Esophagus mucosa (tissue), 1 donor: ENCODE measurements around the gene FGA. TPM values are rescaled to one million over a fixed set of nuclear protein-coding genes. Genes with fewer than 3 reads are reported as not detected.
"Not testable (repeated sequence)": the region's sequence is repeated elsewhere in the genome, so short reads cannot be mapped to it uniquely, and the experiment has no call there.

Experiments
- ATAC-seq: fragments of 200-7000 bp; cut with Tn5 transposase; one replicate; pipeline ENCODE4 v1.9.1; 2020
- total RNA-seq: library from RNA; stranded (reverse); gene quantifications from one replicate; pipeline ENCODE4 v1.2.4, GENCODE V29; 2023
- donor health status: DM: yes; HTN: yes; CAD: no.

FGA gene
- total RNA-seq, 1 donor from 2014 or later: 0.64 TPM

DNA sequence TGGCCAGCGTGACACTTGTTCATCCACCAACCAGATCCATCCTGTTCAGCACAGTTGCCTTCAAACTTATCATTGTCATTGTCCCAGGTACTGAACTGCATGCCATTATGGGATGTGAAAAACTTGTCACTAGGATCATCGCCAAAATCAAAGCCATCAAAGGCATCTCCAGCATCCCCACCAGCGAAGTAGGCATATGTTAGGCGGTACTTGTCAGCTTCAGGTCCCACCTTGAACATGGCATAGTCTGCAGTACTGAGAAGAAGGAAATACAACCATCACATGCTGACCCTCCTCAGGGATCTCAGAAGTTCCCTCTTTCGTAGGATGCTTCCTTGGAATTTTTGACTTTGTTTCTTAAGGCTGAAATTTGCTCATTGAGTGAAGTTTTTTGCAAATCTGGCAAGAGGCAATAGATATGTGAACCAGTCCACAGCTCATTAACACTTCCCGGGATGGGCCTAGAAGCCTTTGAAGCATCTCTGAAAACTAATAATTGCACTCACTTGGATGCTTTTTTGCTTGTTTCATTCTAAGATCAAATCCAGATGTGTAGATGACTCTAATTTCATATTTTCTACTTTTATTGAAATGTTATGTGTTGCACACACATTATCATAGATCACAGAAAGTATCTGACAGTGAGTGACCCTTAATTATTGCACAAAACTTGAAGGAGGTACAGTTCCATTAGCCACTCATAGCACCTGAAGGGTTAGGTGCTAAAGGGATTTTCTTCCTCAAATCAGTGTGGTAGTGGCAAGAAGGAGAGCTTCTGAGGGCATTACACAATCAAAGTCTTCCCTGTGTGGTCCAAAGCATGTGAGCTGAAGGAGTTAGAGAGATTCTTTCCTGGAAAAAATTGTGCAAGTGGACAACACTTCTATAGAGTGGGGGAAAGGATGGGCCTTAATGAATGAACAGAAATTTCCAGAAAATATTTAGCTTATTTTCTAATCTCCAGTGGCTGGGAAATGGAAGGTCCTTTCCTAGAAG, 16.5 kb upstream of the FGA start:
- no peak for ATAC-seq

DNA sequence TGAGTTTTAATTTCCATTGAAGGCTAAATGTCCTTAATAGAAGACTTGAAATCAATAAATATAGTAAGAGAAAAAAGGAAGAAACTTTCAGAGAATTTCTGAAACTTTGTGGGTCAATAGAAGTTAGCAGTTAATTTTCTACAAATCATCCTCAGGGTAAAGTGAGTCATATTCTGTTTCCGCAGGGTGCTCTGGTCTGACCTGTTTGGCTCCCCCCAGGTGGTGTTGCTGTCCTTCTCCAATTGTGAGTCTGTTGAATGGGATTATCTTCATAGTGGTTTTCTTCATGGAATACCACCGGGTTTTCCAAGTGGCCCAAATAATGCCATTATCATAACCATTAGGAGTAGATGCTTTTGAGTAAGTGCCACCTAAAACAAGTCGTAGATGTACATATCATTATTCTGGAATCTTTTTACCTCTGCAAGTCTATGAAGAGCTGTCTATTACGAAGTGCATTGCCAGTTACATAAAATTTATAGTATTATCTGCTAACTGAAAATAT, 14.2 kb upstream of the FGA start:
- no peak for ATAC-seq

DNA sequence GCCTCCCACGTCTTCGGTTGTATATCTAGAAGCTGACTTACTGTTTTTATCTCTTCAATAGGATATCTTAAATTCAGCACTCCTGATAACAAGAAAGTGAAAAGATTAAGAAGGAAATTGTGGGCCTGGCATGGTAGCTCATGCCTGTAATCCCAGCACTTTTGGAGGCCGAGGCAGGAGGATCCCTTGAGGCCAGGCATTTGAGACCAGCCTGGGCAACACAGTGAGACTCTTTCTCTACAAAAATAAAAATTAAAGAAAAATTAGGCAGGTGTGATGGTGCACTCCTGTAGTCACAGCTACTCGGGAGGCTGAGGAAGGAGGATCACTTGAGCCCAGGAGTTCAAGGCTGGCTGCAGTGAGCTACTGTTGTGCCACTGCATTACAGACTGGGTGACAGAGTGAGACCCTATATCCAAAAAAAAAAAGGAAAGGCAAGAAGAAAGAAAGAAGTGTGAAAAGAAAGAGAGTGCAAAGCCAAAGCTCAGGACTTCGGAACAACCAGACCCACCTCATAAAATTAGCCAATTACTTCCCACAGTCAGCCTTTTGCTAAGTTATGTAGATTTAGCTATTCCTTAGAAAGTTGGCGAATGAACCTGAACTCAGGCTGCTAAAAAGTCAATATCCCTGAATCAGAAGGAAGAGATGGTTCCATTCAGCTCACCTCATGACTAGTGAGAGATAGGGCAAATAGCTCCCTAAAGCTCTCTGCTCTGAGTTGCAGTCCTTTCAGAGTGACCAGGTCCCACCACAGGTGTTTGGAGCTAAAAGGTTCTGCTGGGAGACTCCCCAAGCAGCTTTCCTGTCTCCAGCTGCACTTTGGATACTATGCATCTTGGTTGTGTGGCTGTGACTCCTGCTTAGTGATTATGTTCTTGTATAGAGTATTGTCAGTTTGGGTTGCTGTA, 12.7 kb upstream of the FGA start:
- ATAC-seq: no peak

DNA sequence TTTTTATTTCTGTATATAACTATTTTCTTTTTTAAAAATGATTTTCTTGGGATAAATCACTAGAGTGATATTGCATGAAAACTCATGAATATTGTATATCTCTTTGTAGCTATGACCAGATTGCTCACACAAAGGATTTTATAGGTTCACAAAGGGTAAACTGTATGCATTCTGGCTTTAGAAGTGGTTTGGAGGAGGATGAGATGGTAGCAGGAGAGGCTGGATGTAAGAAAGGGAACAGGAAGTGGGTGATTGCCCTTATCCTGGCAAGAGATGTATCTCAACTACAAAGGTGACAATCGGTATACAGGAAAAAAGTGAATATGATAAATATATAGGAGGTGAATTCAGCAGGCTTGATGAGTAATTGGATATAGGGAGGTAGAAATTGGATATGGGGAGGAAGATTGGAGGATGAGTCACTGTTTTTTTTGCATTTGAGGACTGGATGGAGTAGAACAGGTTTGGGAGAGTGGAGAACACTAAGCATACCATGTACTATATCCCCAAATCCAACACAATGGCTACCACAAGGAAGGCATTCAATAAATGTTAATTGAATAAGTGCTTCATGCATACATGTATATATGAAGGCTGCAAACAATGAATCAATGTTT, 12.0 kb upstream of the FGA start:
- no peak for ATAC-seq

DNA sequence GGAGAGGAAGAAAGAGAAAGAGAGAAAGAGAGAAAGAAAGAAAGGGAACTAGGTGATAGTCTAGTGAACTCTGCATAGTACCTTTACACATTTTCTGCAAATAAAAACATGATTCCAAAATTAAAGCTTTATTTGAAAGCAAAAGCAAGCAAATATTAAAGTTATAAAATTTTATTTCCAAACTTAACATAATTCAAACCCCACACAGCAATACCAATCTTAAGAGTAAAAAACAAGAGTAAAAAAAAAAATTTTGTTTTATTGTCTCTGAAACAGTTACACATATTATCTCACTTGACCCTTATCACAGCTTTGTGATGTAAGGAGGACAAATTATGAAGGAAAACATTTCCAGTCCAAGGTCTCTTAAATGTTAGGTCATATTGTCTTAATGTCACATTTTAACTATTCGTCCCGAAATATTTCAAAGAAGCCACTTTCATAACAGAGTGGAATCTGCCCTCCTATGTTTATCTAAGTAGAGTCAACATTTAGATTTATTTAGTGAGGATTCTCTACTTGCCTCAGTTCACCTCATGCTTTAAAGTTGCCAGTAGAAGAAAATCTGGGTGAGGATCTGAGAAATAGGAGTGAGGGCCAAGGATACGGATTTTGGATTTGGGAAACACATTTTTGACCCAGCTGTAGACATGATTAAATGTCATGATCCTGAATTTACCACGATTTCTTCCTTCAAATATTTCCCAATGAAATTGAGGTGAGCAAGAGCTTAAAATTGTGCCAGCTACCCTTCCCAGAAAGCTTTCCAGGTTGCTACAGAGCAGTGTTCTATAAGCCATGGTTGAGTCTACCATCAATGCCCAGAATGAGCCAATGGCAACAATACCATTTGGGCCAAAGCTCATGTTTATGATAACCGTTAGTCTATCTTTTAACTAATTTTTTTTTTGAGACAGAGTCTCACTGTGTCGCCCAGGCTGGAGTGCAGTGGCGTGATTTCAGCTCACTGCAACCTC, 7.5 kb upstream of the FGA start:
- ATAC-seq: no peak

DNA sequence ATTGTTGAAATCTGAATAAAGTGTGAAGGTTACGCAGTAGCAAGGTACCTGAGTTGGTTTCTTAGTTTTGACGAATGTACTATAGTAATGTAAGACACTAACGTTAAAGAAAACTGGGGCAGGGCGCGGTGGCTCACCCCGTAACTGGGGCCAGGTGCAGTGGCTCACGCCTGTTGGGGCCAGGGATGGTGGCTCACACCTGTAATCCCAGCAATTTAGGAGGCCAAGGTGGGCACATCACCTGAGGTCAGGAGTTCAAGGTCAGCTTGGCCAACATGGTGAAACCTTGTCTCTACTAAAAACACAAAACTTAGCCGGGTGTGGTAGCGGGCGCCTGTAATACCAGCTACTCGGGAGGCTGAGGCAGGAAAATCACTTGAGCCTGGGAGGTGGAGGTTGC, 6.7 kb upstream of the FGA start:
- ATAC-seq: not testable (repeated sequence)

DNA sequence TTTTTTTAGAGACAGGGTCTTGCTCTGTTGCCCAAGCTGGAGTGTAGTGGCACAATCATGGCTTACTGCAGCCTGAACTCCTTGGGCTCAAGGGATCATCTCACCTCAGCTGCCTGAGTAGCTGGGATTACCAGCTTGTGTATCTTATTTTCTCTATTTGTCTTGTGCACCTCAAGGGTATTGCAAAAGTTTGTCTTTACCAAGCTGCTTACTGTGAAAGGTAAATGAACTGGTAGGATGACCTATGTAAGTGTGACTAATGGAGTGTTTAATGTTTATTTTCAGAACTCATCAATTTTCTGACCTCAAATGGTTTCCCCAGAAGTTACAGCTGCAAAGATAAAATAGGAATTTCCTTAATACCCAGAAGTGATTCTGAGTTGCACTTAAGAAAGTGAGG, 5.3 kb upstream of the FGA start:
- no peak for ATAC-seq

DNA sequence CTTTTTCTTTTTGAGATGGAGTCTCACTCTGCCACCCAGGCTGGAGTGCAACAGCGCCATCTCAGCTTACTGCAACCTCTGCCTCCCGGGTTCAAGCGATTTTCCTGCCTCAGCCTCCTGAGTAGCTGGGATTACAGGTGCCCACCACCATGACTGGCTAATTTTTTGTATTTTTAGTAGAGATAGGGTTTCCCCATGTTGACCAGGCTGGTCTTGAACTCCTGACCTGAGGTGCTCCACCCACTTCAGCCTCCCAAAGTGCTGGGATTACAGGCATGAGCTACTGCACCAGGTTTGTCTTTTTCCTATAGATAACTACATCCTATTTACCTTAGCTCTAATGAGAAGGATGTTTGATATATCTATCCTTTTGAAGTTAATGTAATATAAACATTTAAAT, 3.8 kb upstream of the FGA start:
- not testable (repeated sequence) for ATAC-seq

DNA sequence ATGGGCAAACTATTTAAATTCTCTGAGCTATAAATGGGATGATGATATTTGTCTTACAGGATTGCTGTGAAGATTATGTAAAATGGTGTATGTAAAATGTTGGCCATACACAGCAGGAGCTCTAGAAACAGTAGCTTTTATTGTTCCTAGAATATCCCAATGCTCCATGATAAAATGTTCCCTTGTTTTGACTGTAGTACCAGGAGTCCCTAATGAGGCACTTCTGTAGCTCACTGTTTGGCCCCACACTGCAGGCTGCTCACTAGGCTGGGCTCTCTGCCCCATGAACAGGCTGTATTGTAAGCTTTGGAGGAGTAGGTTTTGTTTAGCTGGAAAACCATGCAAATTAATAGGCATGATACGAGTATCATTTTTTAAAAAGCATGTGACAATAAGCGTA, 3.3 kb upstream of the FGA start:
- no peak for ATAC-seq

DNA sequence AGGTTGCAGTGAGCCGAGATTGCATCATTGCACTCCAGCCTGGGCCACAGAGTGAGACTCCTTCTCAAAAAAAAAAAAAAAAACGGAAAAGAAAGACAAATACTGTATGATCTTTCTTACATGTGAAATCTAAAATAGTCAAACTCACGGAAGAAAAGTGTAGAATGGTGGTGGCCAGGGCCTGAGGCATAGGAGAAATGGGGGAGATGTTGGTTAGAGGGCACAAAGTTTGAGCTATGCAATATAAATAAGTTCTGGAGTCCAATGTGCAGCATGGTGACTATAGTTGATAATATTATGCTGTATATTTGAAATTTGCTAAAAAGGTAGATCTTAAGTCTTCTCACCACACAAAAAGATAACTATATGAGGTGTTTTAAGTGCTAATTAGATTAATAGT, 1.3 kb upstream of the FGA start:
- ATAC-seq: no peak

DNA sequence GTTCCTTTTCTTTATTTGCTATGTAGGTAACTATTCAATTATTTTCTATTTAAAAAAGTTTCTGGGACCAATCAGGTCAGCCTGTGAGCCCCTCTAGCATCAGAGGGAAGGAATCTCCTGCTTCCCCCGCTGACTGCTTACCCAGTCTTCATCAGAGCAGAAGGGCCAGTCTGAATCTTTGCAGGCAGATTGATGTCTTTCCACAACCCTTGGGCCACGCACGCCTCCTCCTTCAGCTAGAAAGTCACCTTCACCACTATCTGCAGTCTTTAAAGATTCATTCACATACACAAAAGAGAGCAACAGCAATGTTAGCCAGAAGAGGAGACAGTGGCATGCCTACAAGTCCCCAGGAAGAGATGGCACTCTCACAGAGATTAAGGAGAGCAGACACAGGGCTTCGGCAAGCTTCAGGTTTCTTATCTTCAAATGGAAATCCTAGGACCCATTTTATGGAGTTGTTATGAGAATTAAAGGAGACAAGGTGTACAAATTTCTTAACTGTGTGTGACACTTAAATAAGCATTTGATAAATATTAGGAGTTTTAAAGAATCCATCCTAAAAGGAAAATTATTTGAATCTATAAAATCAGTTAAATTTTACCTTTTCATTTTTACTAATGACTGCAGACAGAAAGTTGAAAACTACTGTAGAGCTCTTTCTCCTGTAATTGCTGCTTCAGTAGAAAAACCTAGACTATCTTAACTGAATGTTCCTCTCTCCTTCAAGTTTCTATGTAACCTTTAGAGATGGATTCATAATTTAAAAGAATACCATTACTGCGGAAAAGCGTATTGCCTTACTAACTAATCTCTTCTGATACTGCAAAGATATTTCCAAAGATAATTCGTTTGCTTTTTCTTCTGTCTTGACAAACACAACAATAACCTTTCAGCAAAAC, 995 bp downstream of the FGA start:
- no peak for ATAC-seq

DNA sequence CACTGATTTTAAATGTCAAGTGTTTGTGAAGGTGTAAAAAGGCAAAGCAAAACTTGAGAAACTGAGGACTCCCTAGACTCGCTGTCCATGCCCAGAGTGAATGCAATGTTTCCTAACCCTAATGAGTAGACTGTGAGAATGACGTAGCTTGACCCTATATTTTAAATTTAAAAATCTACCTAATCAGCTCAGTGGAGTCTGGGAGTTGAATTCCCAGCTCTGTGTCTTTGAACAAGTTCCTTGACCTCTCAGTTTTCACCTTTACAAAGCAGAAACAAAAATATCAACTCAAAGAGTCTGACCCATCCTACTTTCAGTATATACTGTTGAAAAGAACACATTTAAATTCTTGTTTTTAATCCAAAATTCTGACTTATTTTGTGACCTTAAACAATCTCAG, 2.3 kb downstream of the FGA start:
- no peak for ATAC-seq

DNA sequence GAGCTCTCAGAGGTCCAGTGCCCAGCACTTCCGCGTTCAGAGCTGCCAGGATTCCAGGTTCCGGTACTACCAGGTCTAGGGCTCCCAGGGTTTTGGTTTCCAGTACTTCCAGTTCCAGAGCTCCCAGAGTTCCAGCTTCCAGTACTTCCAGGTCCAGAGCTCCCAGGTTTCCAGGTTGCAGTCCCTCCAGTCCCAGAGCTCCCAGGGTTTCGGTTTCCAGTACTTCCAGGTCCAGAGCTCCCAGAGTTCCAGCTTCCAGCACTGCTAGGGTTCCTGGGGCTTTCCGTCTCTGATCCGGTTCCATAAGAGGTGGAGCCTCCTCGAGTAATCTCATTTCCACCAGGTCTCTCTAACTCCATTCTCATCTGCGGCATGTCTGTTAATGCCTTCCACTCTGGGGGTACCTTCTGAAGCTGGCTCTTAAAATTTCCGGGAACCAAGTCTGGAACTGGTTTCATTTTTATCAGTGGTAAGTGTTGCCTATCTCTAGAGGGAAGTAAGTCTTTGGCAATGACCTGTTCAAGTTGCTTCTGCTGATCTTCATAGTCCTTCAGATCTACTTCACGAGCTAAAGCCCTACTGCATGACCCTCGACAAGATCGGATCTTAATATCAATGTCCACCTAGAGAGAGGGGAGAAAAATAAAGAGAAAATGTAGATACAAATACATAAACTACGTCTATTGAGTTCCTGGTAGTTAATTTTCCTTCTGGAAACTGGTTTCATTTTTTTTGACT, 4.1 kb downstream of the FGA start:
- ATAC-seq: no peak

DNA sequence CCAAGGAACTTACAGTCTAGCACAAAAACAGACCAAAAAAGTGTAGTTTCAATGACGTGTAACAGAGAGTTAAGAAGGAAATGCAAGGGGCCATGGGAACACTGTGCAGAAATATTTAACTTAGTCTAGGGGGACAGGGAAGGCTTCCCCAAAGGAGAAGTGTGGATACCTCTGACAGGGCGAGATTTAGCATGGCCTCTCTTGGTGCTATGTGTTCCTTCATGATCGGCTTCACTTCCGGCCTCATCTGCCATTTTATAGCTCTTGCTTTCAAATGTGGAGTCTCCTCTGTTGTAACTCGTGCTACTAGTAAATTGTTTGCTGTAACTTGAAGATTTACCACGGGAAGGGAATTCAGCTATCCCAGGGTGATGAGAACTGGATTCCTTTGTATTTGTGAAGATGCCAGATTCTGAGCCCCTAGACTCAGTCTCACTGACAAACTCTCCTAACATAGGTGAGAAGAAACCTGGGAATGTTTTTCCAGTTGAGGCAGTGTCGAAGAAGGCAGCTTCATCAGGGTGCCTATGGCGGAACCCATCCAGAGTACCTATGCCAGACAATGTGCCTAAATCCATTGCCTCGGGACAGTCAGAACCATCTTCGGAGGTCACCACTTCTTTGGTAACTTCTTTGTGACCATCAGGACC, 5.0 kb downstream of the FGA start:
- ATAC-seq: no peak

DNA sequence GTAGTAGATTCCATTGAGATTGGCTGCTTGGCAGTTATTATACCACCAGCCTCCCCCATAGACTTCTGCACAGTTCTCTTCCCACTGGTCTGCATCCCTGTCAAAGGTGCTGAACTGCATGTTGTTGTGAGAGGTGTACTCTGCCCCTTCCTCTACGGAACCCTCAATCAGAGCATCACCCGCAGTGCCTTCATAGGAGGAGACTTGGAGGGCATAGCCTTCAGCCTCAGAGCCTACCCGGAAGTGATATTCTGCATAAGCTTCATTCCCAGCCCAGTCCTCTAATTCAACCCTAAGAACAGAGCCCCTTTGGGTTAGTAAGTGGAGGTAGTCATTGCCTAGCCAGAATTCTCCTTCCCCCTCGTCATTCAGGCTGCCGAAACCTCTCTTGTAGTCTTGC, 6.3 kb downstream of the FGA start:
- ATAC-seq: no peak

DNA sequence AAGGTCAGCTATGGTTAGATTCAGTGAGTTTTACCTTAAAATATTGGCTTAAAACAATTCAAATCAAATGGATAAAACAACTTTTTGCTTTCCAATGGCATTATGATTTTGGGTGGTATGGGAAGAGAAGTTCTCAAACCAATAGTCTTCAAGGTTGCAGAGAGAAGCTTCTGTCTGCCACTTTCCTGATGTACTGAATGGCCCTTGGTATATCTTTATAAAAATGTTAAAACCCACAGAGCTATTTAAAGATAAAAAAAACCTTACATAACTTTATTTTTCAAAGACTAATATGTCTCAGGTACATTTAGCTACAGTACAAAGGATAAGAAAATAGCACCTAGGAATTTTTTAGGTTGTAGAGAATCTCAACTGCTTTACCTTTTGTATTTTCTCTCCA, 6.9 kb downstream of the FGA start:
- no peak for ATAC-seq

DNA sequence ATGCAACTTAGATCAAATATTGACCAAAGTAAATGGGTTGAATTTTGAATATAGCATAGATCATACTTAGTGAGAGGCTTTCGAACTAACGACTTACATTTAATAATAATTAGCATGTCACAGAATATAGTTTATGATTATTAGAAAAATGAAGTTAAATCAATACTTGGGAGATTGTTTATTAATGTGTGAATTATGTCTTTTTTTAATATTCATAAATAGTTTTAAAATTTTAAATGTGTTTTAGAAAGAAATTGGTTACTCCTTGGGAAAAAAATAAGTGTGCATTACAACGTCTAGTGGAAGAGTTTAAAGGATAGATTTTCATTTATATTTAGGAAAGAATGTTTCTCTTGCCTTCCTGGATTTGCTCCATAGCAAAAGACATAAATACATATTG, 7.3 kb downstream of the FGA start:
- ATAC-seq: no peak

DNA sequence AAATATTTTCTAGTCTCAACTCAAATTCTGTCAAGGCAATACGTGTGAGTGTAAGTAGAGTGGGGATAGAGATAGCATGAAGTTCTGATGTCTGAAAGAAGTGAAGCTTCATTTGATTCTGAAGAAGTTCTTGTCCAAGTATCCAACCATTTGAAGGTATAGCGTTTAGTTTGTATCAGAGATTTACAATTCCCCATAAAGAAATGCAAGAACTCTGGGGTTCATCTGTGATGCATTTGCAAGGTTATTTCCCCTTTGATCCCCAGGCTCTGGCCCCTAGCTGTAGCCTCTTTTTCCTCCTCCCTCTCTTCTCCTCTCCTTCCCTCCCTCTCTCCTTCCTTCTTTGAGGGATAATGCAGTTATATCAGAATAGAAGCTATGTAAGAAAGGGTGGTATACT, 7.8 kb downstream of the FGA start:
- ATAC-seq: no peak

DNA sequence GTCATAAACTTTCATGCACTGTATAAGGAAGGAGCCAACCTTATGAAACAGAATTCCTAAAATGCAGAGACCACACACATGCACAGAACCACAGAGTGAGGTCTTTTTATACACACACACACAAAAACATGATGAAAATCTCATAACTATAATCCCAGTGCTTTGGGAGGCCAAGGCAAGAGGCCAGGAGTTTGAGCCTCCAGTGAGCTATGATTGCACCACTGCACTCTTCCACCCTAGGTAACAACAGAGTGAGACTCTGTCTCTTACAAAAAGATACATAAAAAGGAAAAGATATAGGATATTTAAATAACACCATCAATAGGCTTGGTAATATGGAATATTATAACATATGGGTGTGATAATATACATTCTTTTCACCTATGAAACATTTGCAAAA, 10.6 kb downstream of the FGA start:
- no peak for ATAC-seq
